Testis (tissue), 3 donors: Measurements from ENCODE around the gene AQP5. TPM values are rescaled to one million over a fixed set of nuclear protein-coding genes. Genes with fewer than 3 reads are reported as not detected.

Source experiments
- DNase-seq: peaks from one replicate; pipeline ENCODE4 v3.0.0-alpha.2; 2019
- H3K27ac ChIP-seq, 2 donors: fragments of 200-600 bp; sonication (generic); one replicate each; pipeline ENCODE4 v1.5.1; 2019
- H3K27me3 ChIP-seq: fragments of 200-600 bp; sonication (generic); one replicate; pipeline ENCODE4 v1.5.1; 2019
- H3K36me3 ChIP-seq: fragments of 200-600 bp; sonication (generic); one replicate; pipeline ENCODE4 v1.5.1; 2017; ENCODE audit warnings: low read depth; ENCODE audit errors: missing control alignments
- H3K4me1 ChIP-seq: fragments of 200-600 bp; sonication (generic); one replicate; pipeline ENCODE4 v1.5.1; 2019
- H3K4me3 ChIP-seq, 2 donors: fragments of 200-600 bp; sonication (generic); one replicate each; pipeline ENCODE4 v1.5.1; 2017 to 2019
- H3K9me3 ChIP-seq: fragments of 200-600 bp; sonication (generic); one replicate; pipeline ENCODE4 v1.5.1; 2017
- CTCF ChIP-seq, 3 experiments: fragments of 450-650 bp in 2 of 3; fragments of 200-600 bp in 1 of 3; sonication (generic) in 1 of 3; IDR thresholded peaks; one replicate each; pipeline ENCODE4 v1.5.1; 2016 to 2019; ENCODE audit warnings: antibody characterized with exemption in 3 of 3, mild to moderate bottlenecking in 2 of 3, moderate library complexity in 1 of 3
- POLR2A ChIP-seq: fragments of 450-650 bp; IDR thresholded peaks from one replicate; pipeline ENCODE4 v1.6.1; 2017; ENCODE audit warnings: antibody characterized with exemption, mild to moderate bottlenecking, moderate library complexity
- WGBS, 2 donors: methylation state at CpG; one replicate each; pipeline ENCODE4 v1.1.5; 2018; 5-methylcytosine and 5-hydroxymethylcytosine counted together
- intact Hi-C: fragments of 100-400 bp; cut with DNase I; formaldehyde crosslinking; loops from one replicate; pipeline ENCODE4 v1.15.1; 2023; ENCODE audit warnings: low total_unique reads
- polyA plus RNA-seq: library from polyadenylated mRNA; stranded (reverse); fragments of 350-450 nt; fragmentation: Illumina TruSeq; extraction: RNeasy Lipid Tissue Mini Kit (QIAGEN cat#74804); gene quantifications from one replicate; pipeline ENCODE4 v1.2.3, GENCODE V29; 2014; ENCODE audit warnings: low read depth, low replicate concordance; ENCODE audit not compliant: insufficient read depth
- total RNA-seq, 2 donors: library from RNA; depleted of rRNA; stranded (reverse); fragments of >200 nt; gene quantifications; one replicate each; pipeline ENCODE4 v1.2.3, GENCODE V29; 2016

Gene AQP5
- total and polyA plus RNA-seq, 3 donors from 2014 or later = 128 to 414 (median 134) TPM

- intact Hi-C loops = no loop called here
- no peaks in the 10 kb centered on the region for H3K36me3 ChIP-seq
- H3K4me3 ChIP-seq = no peak overlapping the region
- H3K9me3 ChIP-seq = no peaks in the 10 kb centered on the region
- no peak overlapping the region for H3K27ac ChIP-seq
- TF ChIP-seq POLR2A (no peak), CTCF (IDR thresholded peaks at IDR 0.05) (no peak)
- H3K4me1 ChIP-seq = peaks cover 25% of the 10 kb centered on the region
- no peaks in the 10 kb centered on the region for H3K27me3 ChIP-seq
- WGBS, 2 donors = 72 to 82% methylated on average over 6 of the region's 6 CpGs
- DNase-seq = no peak
Measured at GRCh38 chr12:49921936-49922335, 39.7 kb upstream of the AQP5 start.

- H3K27ac ChIP-seq = peak overlapping the region in 1 of 2 donors; percentile 35
- H3K4me1 ChIP-seq = peaks cover 25% of the 10 kb centered on the region
- H3K36me3 ChIP-seq = no peaks in the 10 kb centered on the region
- no peaks in the 10 kb centered on the region for H3K9me3 ChIP-seq
- TF ChIP-seq POLR2A (no peak), CTCF (IDR thresholded peaks at IDR 0.05) (no peak)
- no peak overlapping the region for H3K4me3 ChIP-seq
- 44 to 51% methylated on average over 12 of the region's 12 CpGs for WGBS, 2 donors
- DNase-seq = peak; percentile 60
- H3K27me3 ChIP-seq = no peaks in the 10 kb centered on the region
- intact Hi-C loops = no loop called here
Measured at GRCh38 chr12:49922349-49923034, 39.2 kb upstream of the AQP5 start.

GRCh38 chr12:49923035-49923644 is 38.5 kb upstream of the AQP5 start:
- no peak overlapping the region for H3K4me3 ChIP-seq
- WGBS, 2 donors = 51% methylated on average over 6 to 7 of the region's 7 CpGs
- no peak for TF ChIP-seq CTCF (IDR thresholded peaks at IDR 0.05)
- TF ChIP-seq POLR2A = no peak
- peak overlapping the region in 1 of 2 donors; percentile 35 for H3K27ac ChIP-seq
- H3K36me3 ChIP-seq = no peaks in the 10 kb centered on the region
- H3K9me3 ChIP-seq = no peaks in the 10 kb centered on the region
- peaks cover 25% of the 10 kb centered on the region for H3K4me1 ChIP-seq
- H3K27me3 ChIP-seq = no peaks in the 10 kb centered on the region
- DNase-seq = peak; percentile 44
- intact Hi-C loops = no loop called here

GRCh38 chr12:49923880-49924556 is 37.7 kb upstream of the AQP5 start:
- no peak overlapping the region for H3K27ac ChIP-seq

More at GRCh38 chr12:49923880-49924556, 37.7 kb upstream of the AQP5 start:
- TF ChIP-seq POLR2A (no peak), CTCF (IDR thresholded peaks at IDR 0.05) (no peak)
- Histone ChIP-seq H3K36me3 (no peaks in the 10 kb centered on the region), H3K9me3 (no peaks in the 10 kb centered on the region), H3K4me1 (peaks cover 25% of the 10 kb centered on the region), H3K4me3 (no peak overlapping the region), H3K27me3 (no peaks in the 10 kb centered on the region)
- intact Hi-C loops = no loop called here
- peak; percentile 37 for DNase-seq
- WGBS, 2 donors = 68 to 74% methylated on average over 15 of the region's 15 CpGs
